AG04450 (cell line): ENCODE results near the gene NKIRAS1. TPM values are rescaled to one million over a fixed set of nuclear protein-coding genes. Genes with fewer than 3 reads are reported as not detected.
A peak's percentile ranks its signal among the peaks of the same experiment; 100 is the strongest.

Source experiments
- CTCF ChIA-PET: fragments of 300-600, 350-600 bp; formaldehyde crosslinking; extraction: SDS; loops from one replicate; lab custom pipeline; 2022; ENCODE audit warnings: antibody characterized with exemption, inconsistent platforms; lab: Charles Lee
- POLR2A ChIA-PET: fragments of 350-600 bp; formaldehyde crosslinking; extraction: SDS; loops from one replicate; lab custom pipeline; 2021; ENCODE audit warnings: antibody characterized with exemption, inconsistent platforms; lab: Yijun Ruan, JAX
- DNase-seq: peaks from one replicate; pipeline ENCODE4 v3.0.0-alpha.2; 2011; ENCODE audit warnings: low read depth, low spot score
- H3K27ac ChIP-seq: one replicate; pipeline ENCODE4 v1.5.1; 2012; ENCODE audit warnings: low read depth, low read length, control low read depth
- H3K27me3 ChIP-seq: one replicate; pipeline ENCODE4 v1.6.0; 2012; ENCODE audit warnings: low read length; ENCODE audit not compliant: control insufficient read depth, insufficient read depth
- H3K4me3 ChIP-seq: 2 replicates; pipeline ENCODE4 v1.5.1; 2011; ENCODE audit warnings: mild to moderate bottlenecking, low read depth, low read length, control low read depth
- H3K9me3 ChIP-seq: 2 replicates; pipeline ENCODE4 v1.5.1; 2012; ENCODE audit warnings: low read length; ENCODE audit not compliant: control insufficient read depth, insufficient read depth
- polyA plus RNA-seq: library from polyadenylated mRNA; depleted of rRNA; stranded (reverse); fragments of >200 nt; gene quantifications from 2 replicates; pipeline ENCODE4 v1.2.3, GENCODE V29; 2011
- TF ChIP-seq, protein P1 (sequence below): IDR thresholded peaks from 2 replicates; pipeline ENCODE4 v1.5.1; 2011; ENCODE audit warnings: low read depth, low read length, control low read depth, inconsistent platforms

NKIRAS1 gene
- polyA plus RNA-seq, 1 experiment: 10.4 TPM

DNA sequence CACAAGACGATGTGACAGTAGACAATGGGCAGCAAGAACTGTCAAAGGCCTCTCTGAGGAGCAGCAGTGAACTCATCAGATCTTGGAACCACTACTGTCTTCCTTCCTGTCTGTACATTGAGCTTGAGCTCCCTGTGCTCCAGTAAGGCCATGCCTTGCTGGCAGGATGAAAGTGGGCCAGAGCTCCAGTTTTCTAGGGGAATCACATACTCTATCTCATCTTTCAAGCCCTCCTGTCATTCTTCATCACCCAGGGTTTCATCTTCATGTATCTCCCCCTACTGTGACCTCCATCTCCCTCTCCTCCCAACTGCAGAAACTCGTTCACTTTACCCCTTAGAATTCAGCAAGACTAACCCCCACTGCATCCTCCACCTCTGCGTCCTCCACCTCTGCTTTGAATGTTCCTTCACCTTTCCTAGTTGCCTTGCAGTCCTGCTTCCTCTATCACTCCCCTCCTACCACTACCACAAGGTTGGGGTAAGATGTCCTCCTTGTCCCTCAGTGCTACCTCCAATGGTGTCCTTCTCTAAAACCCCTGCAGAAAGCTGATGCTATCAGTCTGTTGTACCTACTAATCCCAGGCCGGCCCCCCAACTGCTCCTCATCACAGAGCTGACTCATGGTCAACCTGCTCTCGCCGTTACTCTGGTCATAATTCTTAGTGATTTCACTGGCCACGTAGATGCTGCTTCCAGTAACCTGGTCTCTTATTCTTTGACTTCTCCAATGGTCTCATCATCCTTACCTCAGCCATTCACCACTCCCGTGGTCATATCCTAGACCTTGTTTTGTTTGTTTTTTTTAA is 22.3 kb downstream of the NKIRAS1 start:
- H3K9me3 ChIP-seq: 0 out of 2 replicates have a peak, but pooled peaks cover 3% of the 10 kb centered on the region
- no peak for DNase-seq
- no peak overlapping the region for H3K4me3 ChIP-seq
- H3K27me3 ChIP-seq: no peaks in the 10 kb centered on the region
- CTCF ChIA-PET: interaction anchor here (0.6 kb wide), 4 partner anchors 16 to 321 kb away, joined by 3 to 6 read pairs (median 4); no protein-coding TSS in a partner anchor
- TF ChIP-seq, protein P1, sequence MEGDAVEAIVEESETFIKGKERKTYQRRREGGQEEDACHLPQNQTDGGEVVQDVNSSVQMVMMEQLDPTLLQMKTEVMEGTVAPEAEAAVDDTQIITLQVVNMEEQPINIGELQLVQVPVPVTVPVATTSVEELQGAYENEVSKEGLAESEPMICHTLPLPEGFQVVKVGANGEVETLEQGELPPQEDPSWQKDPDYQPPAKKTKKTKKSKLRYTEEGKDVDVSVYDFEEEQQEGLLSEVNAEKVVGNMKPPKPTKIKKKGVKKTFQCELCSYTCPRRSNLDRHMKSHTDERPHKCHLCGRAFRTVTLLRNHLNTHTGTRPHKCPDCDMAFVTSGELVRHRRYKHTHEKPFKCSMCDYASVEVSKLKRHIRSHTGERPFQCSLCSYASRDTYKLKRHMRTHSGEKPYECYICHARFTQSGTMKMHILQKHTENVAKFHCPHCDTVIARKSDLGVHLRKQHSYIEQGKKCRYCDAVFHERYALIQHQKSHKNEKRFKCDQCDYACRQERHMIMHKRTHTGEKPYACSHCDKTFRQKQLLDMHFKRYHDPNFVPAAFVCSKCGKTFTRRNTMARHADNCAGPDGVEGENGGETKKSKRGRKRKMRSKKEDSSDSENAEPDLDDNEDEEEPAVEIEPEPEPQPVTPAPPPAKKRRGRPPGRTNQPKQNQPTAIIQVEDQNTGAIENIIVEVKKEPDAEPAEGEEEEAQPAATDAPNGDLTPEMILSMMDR: no peak
- H3K27ac ChIP-seq: peak overlapping the region; percentile 12
- POLR2A ChIA-PET: interaction anchor here (0.6 to 1.3 kb wide), 3 partner anchors 15 to 22 kb away, joined by 3 to 4 read pairs (median 3); partner anchors contain the start of genes NKIRAS1 and RPL15

GRCh38 chr3:23889950-23890349 is 26.8 kb downstream of the NKIRAS1 start:
- CTCF ChIA-PET: interaction anchor here (1.0 to 4.1 kb wide), 6 partner anchors 9 to 347 kb away, joined by 3 to 38 read pairs (median 4); no protein-coding TSS in a partner anchor

DNA sequence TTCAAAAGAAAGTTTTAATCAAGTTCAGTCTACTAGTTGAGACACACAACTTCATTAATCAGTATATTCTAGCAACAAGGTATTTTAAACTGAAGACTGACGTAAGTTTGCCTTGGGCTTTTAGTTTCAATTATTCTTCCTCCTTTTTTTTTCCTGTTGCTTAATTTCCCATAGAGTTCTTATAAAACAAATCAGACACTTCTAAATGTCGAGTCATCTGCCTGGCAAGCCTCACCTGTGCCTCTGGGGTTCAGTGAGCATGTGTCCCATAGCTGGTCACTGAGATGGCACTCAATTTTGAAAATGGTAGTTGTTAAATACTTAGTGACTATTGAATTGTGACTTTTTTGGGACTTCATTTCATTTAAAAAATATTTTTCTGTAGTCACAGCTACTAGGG is 27.4 kb downstream of the NKIRAS1 start:
- ChIA-PET CTCF (interaction anchor here (1.0 to 4.1 kb wide), 14 partner anchors 9 to 794 kb away, joined by 3 to 38 read pairs (median 4); no protein-coding TSS in a partner anchor), POLR2A (interaction anchor here (1.9 kb wide), 1 partner anchor 28 kb away, joined by 6 read pairs; the partner anchor contains the start of genes NKIRAS1 and RPL15)
- no peaks in the 10 kb centered on the region for H3K9me3 ChIP-seq
- H3K27ac ChIP-seq: no peak overlapping the region
- no peak overlapping the region for H3K4me3 ChIP-seq
- H3K27me3 ChIP-seq: no peaks in the 10 kb centered on the region
- DNase-seq: no peak
- TF ChIP-seq, protein P1: no peak

More at GRCh38 chr3:23889950-23890349, 26.8 kb downstream of the NKIRAS1 start:
- Histone ChIP-seq H3K27me3 (no peaks in the 10 kb centered on the region), H3K9me3 (no peaks in the 10 kb centered on the region), H3K27ac (no peak overlapping the region), H3K4me3 (no peak overlapping the region)
- no peak for DNase-seq
- TF ChIP-seq, protein P1: no peak
- POLR2A ChIA-PET: interaction anchor here (1.9 kb wide), 1 partner anchor 27 kb away, joined by 6 read pairs; the partner anchor contains the start of genes NKIRAS1 and RPL15

DNA sequence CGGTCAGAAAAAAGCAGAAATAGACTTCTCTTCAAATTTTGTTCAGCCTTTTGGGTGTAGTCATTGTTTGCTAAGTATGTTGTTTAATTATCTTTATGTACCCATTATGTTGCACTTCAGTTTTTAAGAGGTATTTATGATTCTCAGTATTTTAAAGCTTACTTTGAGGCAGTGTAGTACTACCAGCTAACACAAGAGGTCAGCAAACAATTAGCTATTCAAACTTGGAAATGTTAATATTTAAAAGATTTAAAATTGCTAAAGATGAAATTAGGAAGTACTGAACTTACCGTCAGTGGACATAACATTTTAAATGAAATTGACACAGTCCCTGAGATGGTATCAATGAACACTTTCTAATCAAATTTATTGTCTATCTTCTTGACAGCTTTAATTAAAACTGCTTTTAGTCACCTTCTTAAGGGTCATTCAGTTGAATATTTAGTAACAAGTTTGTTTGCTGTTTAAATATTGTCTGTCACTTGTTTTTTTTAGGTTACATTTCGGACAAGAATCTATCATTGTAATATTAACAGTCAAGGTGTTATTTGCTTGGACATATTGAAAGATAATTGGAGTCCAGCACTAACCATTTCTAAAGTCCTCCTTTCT is 28.1 kb downstream of the NKIRAS1 start:
- H3K9me3 ChIP-seq: no peaks in the 10 kb centered on the region
- TF ChIP-seq, protein P1: peak; percentile 83
- POLR2A ChIA-PET: interaction anchor here (1.9 kb wide), 1 partner anchor 28 kb away, joined by 6 read pairs; the partner anchor contains the start of genes NKIRAS1 and RPL15
- no peak overlapping the region for H3K4me3 ChIP-seq
- DNase-seq: no peak
- CTCF ChIA-PET: interaction anchor here (0.7 to 4.1 kb wide), 32 partner anchors 10 to 795 kb away, joined by 3 to 38 read pairs (median 4); partner anchors contain the start of genes NKIRAS1 and RPL15
- H3K27ac ChIP-seq: no peak overlapping the region
- no peaks in the 10 kb centered on the region for H3K27me3 ChIP-seq
